Measurements from ENCODE around the gene ZNF488. TPM values are rescaled to one million over a fixed set of nuclear protein-coding genes. Genes with fewer than 3 reads are reported as not detected.
A peak's percentile ranks its signal among the peaks of the same experiment; 100 is the strongest.

ZNF488 gene
- total RNA-seq, 1 donor from 2014 or later, result 2.9 TPM

- H3K9me3 Mint-ChIP-seq, result no peaks in the 10 kb centered on the region
- DNase-seq (ENCODE audit: low read depth, low spot score), result no peak
- peaks cover 70% of the 10 kb centered on the region for H3K27me3 Mint-ChIP-seq (ENCODE audit: low read depth)
- peaks cover 32% of the 10 kb centered on the region for H3K4me1 Mint-ChIP-seq
- no peak for TF ChIP-seq CTCF (conservative IDR thresholded peaks at IDR 0.05)
- no peaks in the 10 kb centered on the region for H3K36me3 Mint-ChIP-seq (ENCODE audit: low read depth)
- H3K27ac Mint-ChIP-seq (ENCODE audit: unreplicated experiment), result no peak overlapping the region
- peak overlapping the region; percentile 86 for H3K4me3 Mint-ChIP-seq
Observed at GRCh38 chr10:47383261-47384147, 589 bp downstream of the ZNF488 start.

- Mint-ChIP-seq H3K9me3 (no peaks in the 10 kb centered on the region), H3K27ac (ENCODE audit: unreplicated experiment) (no peak overlapping the region), H3K4me3 (peak overlapping the region; percentile 34), H3K4me1 (peaks cover 37% of the 10 kb centered on the region), H3K27me3 (ENCODE audit: low read depth) (peaks cover 78% of the 10 kb centered on the region), H3K36me3 (ENCODE audit: low read depth) (no peaks in the 10 kb centered on the region)
- TF ChIP-seq CTCF (conservative IDR thresholded peaks at IDR 0.05), result no peak
- no peak for DNase-seq (ENCODE audit: low read depth, low spot score)
Observed at GRCh38 chr10:47381427-47382379, 2.4 kb downstream of the ZNF488 start.

- H3K4me3 Mint-ChIP-seq, result no peak overlapping the region
- H3K4me1 Mint-ChIP-seq, result peaks cover 37% of the 10 kb centered on the region
- no peaks in the 10 kb centered on the region for H3K36me3 Mint-ChIP-seq (ENCODE audit: low read depth)
- H3K9me3 Mint-ChIP-seq, result no peaks in the 10 kb centered on the region
- H3K27me3 Mint-ChIP-seq (ENCODE audit: low read depth), result peaks cover 84% of the 10 kb centered on the region
- no peak for TF ChIP-seq CTCF (conservative IDR thresholded peaks at IDR 0.05)
- H3K27ac Mint-ChIP-seq (ENCODE audit: unreplicated experiment), result no peak overlapping the region
- DNase-seq (ENCODE audit: low read depth, low spot score), result no peak
Observed at GRCh38 chr10:47381103-47381395, 3.0 kb downstream of the ZNF488 start.

- Mint-ChIP-seq H3K27me3 (ENCODE audit: low read depth) (peaks cover 85% of the 10 kb centered on the region), H3K9me3 (no peaks in the 10 kb centered on the region), H3K27ac (ENCODE audit: unreplicated experiment) (peak overlapping the region; percentile 40), H3K4me1 (peaks cover 37% of the 10 kb centered on the region), H3K36me3 (ENCODE audit: low read depth) (no peaks in the 10 kb centered on the region), H3K4me3 (peak overlapping the region; percentile 54)
- TF ChIP-seq CTCF (conservative IDR thresholded peaks at IDR 0.05), result no peak
- no peak for DNase-seq (ENCODE audit: low read depth, low spot score)
Observed at GRCh38 chr10:47380341-47381102, 3.6 kb downstream of the ZNF488 start.

GRCh38 chr10:47379901-47380300, 4.2 kb downstream of the ZNF488 start:
- DNase-seq (ENCODE audit: low read depth, low spot score), result no peak
- Mint-ChIP-seq H3K4me1 (peaks cover 35% of the 10 kb centered on the region), H3K36me3 (ENCODE audit: low read depth) (no peaks in the 10 kb centered on the region), H3K4me3 (peak overlapping the region; percentile 54), H3K27me3 (ENCODE audit: low read depth) (peaks cover 82% of the 10 kb centered on the region), H3K27ac (ENCODE audit: unreplicated experiment) (peak overlapping the region; percentile 40), H3K9me3 (no peaks in the 10 kb centered on the region)
- no peak for TF ChIP-seq CTCF (conservative IDR thresholded peaks at IDR 0.05)
